ENCODE data around the gene CERS5.

GRCh38 chr12:50166799-50167048 lies 445 bp downstream of the CERS5 start:
- TF ChIP-seq, protein P1, sequence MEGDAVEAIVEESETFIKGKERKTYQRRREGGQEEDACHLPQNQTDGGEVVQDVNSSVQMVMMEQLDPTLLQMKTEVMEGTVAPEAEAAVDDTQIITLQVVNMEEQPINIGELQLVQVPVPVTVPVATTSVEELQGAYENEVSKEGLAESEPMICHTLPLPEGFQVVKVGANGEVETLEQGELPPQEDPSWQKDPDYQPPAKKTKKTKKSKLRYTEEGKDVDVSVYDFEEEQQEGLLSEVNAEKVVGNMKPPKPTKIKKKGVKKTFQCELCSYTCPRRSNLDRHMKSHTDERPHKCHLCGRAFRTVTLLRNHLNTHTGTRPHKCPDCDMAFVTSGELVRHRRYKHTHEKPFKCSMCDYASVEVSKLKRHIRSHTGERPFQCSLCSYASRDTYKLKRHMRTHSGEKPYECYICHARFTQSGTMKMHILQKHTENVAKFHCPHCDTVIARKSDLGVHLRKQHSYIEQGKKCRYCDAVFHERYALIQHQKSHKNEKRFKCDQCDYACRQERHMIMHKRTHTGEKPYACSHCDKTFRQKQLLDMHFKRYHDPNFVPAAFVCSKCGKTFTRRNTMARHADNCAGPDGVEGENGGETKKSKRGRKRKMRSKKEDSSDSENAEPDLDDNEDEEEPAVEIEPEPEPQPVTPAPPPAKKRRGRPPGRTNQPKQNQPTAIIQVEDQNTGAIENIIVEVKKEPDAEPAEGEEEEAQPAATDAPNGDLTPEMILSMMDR (optimal IDR thresholded peaks at IDR 0.05 in 1 of 3, IDR thresholded peaks at IDR 0.05 in 1 of 3, conservative IDR thresholded peaks at IDR 0.05 in 1 of 3; ENCODE audit: extremely low read depth in 1 of 3, insufficient read depth in 2 of 3, low read length in 3 of 3): no peak
- no peak for TF ChIP-seq EZH2 (IDR thresholded peaks at IDR 0.05; ENCODE audit: low read length)

Data from keratinocyte (primary cell).